Dermis microvascular lymphatic vessel endothelial cell (primary cell): ENCODE results near the gene HPCAL1. TPM values are rescaled to one million over a fixed set of nuclear protein-coding genes. Genes with fewer than 3 reads are reported as not detected.
"Not testable (repeated sequence)": the region's sequence is repeated elsewhere in the genome, so short reads cannot be mapped to it uniquely, and the experiment has no call there.

Experiments
- DNase-seq, 2 donors: peaks; one replicate each; pipeline versions ENCODE4 v3.0.0 to v3.0.0-alpha.2; 2010; ENCODE audit warnings: low read depth in 2 of 2
- total RNA-seq: library from RNA; depleted of rRNA; stranded (reverse); fragments of >200 nt; gene quantifications from 2 replicates; pipeline ENCODE4 v1.2.1, GENCODE V29; 2014

HPCAL1 gene
- total RNA-seq, 1 donor from 2014 or later: 34.3 TPM

DNA sequence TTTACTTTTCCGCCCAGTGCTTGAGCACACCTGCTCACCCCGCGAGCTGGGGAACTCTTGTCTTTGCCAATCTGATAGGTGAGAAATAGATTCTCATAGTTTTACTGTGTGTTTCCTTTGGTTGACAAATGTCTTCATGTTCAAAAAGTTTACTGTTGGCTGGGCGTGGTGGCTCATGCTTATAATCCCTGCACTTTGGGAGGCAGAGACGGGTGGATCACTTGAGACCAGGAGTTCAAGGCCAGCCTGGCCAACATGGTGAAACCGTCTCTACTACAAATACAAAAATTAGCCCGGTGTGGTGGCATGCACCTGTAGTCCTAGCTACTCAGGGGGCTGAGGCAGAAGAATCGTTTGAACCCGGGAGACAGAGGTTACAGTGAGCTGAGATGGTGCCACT lies 135.1 kb downstream of the HPCAL1 start:
- DNase-seq: no peak

GRCh38 chr2:10438688-10439087 lies 136.0 kb downstream of the HPCAL1 start:
- no peak for DNase-seq

GRCh38 chr2:10439185-10439879 lies 136.6 kb downstream of the HPCAL1 start:
- DNase-seq: no peak

- no peak for DNase-seq
Measured at GRCh38 chr2:10439971-10440370, 137.3 kb downstream of the HPCAL1 start.

GRCh38 chr2:10440736-10441135 lies 138.0 kb downstream of the HPCAL1 start:
- peak in 1 of 2 donors; percentile 65 for DNase-seq

DNA sequence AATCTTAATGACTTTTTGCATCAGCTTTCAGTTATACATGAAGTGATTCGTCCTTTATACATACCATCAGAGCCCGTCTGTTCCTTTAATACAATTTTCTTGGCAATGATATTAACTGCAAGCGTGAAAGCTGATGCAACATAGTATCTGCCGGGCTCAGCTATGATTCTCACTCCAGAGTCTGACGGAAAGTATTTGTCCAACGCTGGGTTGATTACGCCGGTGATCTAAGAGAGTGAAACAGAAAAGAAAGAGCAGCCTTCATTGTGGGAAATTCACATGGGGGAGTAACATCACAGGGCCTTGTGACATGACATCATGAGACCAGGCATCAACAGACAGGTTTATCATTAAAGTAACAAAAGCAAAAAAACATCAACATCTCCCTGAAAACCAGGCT lies 139.2 kb downstream of the HPCAL1 start:
- DNase-seq: no peak

- not testable (repeated sequence) for DNase-seq
Measured at GRCh38 chr2:10442469-10443126, 139.9 kb downstream of the HPCAL1 start.

DNA sequence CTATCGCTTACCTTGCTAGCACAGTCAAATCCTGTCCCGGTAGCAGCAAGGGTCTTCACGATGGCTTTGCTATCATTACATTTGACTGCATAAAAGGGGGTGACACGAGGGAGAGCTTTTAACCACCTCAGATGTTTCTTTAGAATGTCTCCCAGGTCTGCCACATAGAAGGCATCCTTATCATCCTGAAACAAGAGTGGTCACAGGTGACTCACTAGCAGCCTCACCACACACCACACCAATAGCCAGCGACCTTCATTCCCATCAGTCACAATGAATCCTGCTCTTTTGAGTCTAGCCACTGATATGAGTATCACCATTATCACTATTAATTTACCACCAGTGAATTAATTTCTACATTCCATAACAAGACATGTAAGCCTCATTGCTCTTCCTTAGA lies 141.8 kb downstream of the HPCAL1 start:
- DNase-seq: no peak

GRCh38 chr2:10446631-10447030 lies 143.9 kb downstream of the HPCAL1 start:
- no peak for DNase-seq

GRCh38 chr2:10447300-10447894 lies 144.7 kb downstream of the HPCAL1 start:
- DNase-seq: peak in 1 of 2 donors; percentile 54

DNA sequence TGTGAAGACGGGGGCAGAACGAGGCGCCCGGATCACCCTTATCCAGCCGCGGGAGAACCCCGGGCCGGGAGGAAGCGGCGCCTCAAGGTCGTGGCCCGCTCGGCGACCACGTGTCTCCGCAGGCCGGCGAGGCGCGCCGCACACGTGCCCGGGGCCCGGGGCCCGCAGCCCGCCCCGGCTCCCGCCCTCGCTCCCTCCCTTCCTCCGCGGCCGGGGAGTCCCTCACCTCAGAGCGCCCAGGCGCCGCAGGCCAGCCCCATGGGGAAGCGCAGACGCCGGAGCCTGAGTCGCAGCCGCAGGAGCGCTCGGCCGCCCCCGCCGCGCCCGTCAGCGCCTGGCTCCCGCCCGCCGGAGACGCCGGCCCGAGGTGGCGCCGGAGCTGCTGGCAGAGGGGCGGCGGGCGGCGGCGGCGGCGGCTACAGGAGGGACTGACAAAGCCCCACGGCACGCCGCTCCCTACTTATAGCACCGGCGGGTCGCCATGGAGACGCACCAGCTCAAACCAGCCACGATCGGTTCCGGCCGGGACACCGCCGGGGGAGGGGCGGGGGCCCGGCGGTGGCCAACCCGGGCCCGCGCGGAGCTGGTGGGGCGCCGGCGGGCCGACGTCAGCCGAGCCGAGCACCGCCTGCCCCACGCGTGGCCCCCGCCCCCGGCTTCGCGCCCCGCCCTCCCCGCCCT lies 145.3 kb downstream of the HPCAL1 start, which contains the start of gene ODC1:
Gene ODC1, minus strand, starts transcription at position 433 of the 681 bp plus-strand sequence. CDS start 3,295 bp downstream, outside the sequence.
- DNase-seq: peak; percentile 81 to 93

DNA sequence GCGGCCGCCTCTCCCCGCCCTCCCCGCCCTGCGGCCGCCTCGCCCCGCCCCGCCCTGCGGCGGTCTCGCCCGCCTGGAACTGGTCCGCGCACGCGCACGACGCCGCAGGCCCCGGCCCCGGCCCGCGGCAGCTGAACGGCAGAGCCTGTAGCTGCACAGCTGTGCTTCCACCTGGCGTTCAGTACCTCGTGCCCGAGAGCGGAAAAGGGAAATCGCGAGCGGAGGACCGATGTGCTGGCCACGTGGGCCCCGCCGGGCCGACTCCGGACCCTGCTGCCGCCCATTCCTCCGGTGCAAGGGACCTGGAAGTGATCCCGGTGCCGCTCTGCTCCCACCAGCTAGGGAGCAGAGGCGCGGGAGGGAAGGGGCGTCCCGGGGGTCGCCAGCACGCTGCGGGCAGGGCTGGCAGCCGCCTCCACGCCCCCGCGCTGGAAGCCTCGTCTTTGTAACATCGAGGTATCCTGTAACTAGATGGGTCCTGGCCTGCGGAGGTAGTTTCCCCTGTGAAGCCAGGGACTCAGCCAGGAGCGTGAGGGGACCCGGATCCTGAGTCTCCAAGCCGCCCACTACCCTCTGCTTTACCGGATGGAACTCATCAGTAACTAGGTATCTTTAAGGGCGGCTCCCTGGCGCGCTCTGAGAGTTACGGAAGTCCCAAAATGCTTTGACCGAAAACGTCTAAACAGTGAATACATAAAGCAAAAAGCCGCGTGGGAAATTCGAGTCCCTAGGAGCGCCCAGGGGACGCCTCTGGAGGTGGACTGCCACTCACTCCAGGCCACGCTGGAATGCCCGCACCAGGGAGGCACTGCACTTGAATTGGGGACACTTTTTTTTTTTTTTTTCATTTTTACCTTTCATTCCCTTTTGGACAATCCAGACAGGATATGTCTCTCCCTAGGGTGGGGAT lies 146.1 kb downstream of the HPCAL1 start:
- peak; percentile 8 to 87 for DNase-seq

DNA sequence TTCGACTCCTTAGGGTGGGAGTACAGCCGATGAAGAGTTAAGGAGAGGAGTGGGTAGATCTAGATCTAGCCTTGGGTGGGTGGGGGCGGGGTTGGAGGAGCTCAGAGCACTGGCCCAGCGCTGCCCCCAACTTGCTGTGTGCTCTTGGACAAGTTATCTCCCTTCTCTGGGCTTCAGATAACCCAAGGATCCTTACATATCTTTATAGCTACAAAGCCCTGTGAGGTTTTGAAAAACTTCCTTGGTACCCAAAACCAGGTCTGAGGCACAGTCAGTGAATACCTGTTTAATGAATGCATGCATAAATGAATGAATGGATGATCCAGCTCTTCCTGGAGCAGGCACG lies 146.8 kb downstream of the HPCAL1 start:
- no peak for DNase-seq

- DNase-seq: peak; percentile 41 to 58
Measured at GRCh38 chr2:10449838-10450691, 147.4 kb downstream of the HPCAL1 start.

- no peak for DNase-seq
Measured at GRCh38 chr2:10451819-10452218, 149.1 kb downstream of the HPCAL1 start.

GRCh38 chr2:10452312-10452711 lies 149.6 kb downstream of the HPCAL1 start:
- peak in 1 of 2 donors; percentile 27 for DNase-seq

- DNase-seq: no peak
Measured at GRCh38 chr2:10452956-10453904, 150.5 kb downstream of the HPCAL1 start.

DNA sequence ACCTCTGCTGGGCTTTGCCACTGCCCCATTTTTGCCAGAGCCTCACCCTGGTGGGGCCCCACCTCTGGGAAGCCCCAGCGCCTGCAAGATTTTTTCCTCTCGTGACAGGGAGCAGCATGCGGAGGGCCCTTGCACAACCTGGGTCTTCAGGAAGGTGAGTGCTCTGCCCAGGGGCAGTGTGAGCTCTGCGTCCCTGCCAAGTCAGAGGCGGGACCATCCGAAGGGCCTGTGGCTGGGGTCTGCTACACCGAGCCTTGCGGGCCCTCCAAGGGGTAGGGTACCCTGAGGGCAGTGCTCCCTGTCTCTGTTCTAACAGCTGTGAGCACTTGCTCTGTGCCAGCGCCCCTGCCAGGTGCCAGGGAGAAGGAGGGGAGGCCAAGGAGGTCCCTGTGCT lies 151.2 kb downstream of the HPCAL1 start:
- no peak for DNase-seq

- no peak for DNase-seq
Measured at GRCh38 chr2:10454505-10454904, 151.8 kb downstream of the HPCAL1 start.
